Mesenchymal stem cell (in vitro differentiated cells and primary cell): ENCODE results near the gene ABCA3.

Experiments used
- DNase-seq: peaks from one replicate; pipeline ENCODE4 v3.0.0-alpha.2; 2013
- H2AFZ ChIP-seq: one replicate; pipeline ENCODE4 v1.6.1; 2013; ENCODE audit warnings: low read depth, mild to moderate bottlenecking, control low read depth, inconsistent platforms, low read length, moderate library complexity
- H2AK5ac ChIP-seq: 2 replicates; pipeline ENCODE4 v1.6.1; 2013; ENCODE audit warnings: low read length, moderate library complexity, mild to moderate bottlenecking, inconsistent platforms; ENCODE audit not compliant: severe bottlenecking
- H2BK120ac ChIP-seq: one replicate; pipeline ENCODE4 v1.6.1; 2013; ENCODE audit warnings: low read depth, mild to moderate bottlenecking, inconsistent platforms, low read length, moderate library complexity
- H2BK12ac ChIP-seq, 2 experiments: one replicate each; pipeline ENCODE4 v1.6.1; 2013; ENCODE audit warnings: inconsistent platforms in 2 of 2, low read length in 2 of 2, mild to moderate bottlenecking in 2 of 2, moderate library complexity in 2 of 2, control low read depth in 1 of 2
- H2BK15ac ChIP-seq: one replicate; pipeline ENCODE4 v1.6.1; 2013; ENCODE audit warnings: mild to moderate bottlenecking, low read depth, inconsistent platforms; ENCODE audit not compliant: poor library complexity, severe bottlenecking
- H2BK5ac ChIP-seq: 2 replicates; pipeline ENCODE4 v1.6.1; 2013; ENCODE audit warnings: low read depth, mild to moderate bottlenecking, low read length, control low read depth, inconsistent platforms; ENCODE audit not compliant: poor library complexity, severe bottlenecking
- H3K14ac ChIP-seq, 2 experiments: one replicate each; pipeline ENCODE4 v1.6.1; 2013; ENCODE audit warnings: inconsistent platforms in 2 of 2, low read length in 2 of 2, control low read depth in 1 of 2, mild to moderate bottlenecking in 1 of 2, moderate library complexity in 1 of 2
- H3K18ac ChIP-seq, 2 experiments: one replicate each; pipeline ENCODE4 v1.6.1; 2013; ENCODE audit warnings: inconsistent platforms in 2 of 2, low read length in 2 of 2, control low read depth in 1 of 2, low read depth in 1 of 2, mild to moderate bottlenecking in 1 of 2
- H3K23ac ChIP-seq, 2 experiments: one replicate each; pipeline ENCODE4 v1.6.1; 2013; ENCODE audit warnings: inconsistent platforms in 2 of 2, low read length in 2 of 2, mild to moderate bottlenecking in 2 of 2, moderate library complexity in 2 of 2, control low read depth in 1 of 2
- H3K27ac ChIP-seq: 2 replicates; pipeline ENCODE4 v1.5.1; 2013; ENCODE audit warnings: mild to moderate bottlenecking, moderate library complexity, low read length, control low read depth, inconsistent platforms; ENCODE audit not compliant: poor library complexity, severe bottlenecking
- H3K27me3 ChIP-seq, 2 experiments: 2 replicates each; pipeline versions ENCODE4 v1.6.1 to v1.7.0; 2013; ENCODE audit warnings: low read length in 2 of 2, mild to moderate bottlenecking in 2 of 2, moderate library complexity in 2 of 2, control low read depth in 1 of 2, inconsistent platforms in 1 of 2; ENCODE audit not compliant: control insufficient read depth in 1 of 2, insufficient read depth in 1 of 2
- H3K36me3 ChIP-seq, 2 experiments: 2 replicates each; pipeline versions ENCODE4 v1.6.1 to v1.7.0; 2013; ENCODE audit warnings: low read length in 2 of 2, control low read depth in 1 of 2, inconsistent platforms in 1 of 2, low read depth in 1 of 2, mild to moderate bottlenecking in 1 of 2; ENCODE audit not compliant: insufficient read depth in 2 of 2, control insufficient read depth in 1 of 2
- H3K4ac ChIP-seq, 2 experiments: one replicate each; pipeline ENCODE4 v1.6.1; 2013; ENCODE audit warnings: inconsistent platforms in 2 of 2, low read length in 2 of 2, mild to moderate bottlenecking in 2 of 2, moderate library complexity in 2 of 2, control low read depth in 1 of 2, low read depth in 1 of 2
- H3K4me1 ChIP-seq: 2 replicates; pipeline ENCODE4 v1.6.1; 2013; ENCODE audit warnings: low read depth, low read length, control low read depth; ENCODE audit not compliant: control insufficient read depth, insufficient read depth
- H3K4me2 ChIP-seq: 2 replicates; pipeline ENCODE4 v1.6.1; 2013; ENCODE audit warnings: low read length, mild to moderate bottlenecking, inconsistent platforms; ENCODE audit not compliant: poor library complexity, severe bottlenecking
- H3K4me3 ChIP-seq, 2 experiments: 2 replicates each; pipeline versions ENCODE4 v1.5.1 to v1.7.0; 2013; ENCODE audit warnings: low read length in 2 of 2, mild to moderate bottlenecking in 2 of 2, control low read depth in 1 of 2, low read depth in 1 of 2; ENCODE audit not compliant: insufficient read depth in 1 of 2
- H3K79me1 ChIP-seq: replicated peaks from 2 replicates; pipeline ENCODE4 v1.6.1; 2013; ENCODE audit warnings: mild to moderate bottlenecking, control low read depth, low read length, inconsistent platforms; ENCODE audit not compliant: poor library complexity, severe bottlenecking
- H3K9ac ChIP-seq: 2 replicates; pipeline ENCODE4 v1.7.0; 2013; ENCODE audit warnings: mild to moderate bottlenecking, low read length, moderate library complexity
- H3K9me3 ChIP-seq: 2 replicates; pipeline ENCODE4 v1.7.0; 2013; ENCODE audit warnings: mild to moderate bottlenecking, low read length; ENCODE audit not compliant: control insufficient read depth
- H4K8ac ChIP-seq: one replicate; pipeline ENCODE4 v1.6.1; 2013; ENCODE audit warnings: inconsistent platforms, mild to moderate bottlenecking, low read length, moderate library complexity
- H4K91ac ChIP-seq: one replicate; pipeline ENCODE4 v1.6.1; 2013; ENCODE audit warnings: mild to moderate bottlenecking, low read length, inconsistent platforms
- WGBS: methylation state at CpG from one replicate; pipeline ENCODE4 v1.1.7; 2013; ENCODE audit warnings: mixed read lengths; 5-methylcytosine and 5-hydroxymethylcytosine counted together

ABCA3 gene

DNA sequence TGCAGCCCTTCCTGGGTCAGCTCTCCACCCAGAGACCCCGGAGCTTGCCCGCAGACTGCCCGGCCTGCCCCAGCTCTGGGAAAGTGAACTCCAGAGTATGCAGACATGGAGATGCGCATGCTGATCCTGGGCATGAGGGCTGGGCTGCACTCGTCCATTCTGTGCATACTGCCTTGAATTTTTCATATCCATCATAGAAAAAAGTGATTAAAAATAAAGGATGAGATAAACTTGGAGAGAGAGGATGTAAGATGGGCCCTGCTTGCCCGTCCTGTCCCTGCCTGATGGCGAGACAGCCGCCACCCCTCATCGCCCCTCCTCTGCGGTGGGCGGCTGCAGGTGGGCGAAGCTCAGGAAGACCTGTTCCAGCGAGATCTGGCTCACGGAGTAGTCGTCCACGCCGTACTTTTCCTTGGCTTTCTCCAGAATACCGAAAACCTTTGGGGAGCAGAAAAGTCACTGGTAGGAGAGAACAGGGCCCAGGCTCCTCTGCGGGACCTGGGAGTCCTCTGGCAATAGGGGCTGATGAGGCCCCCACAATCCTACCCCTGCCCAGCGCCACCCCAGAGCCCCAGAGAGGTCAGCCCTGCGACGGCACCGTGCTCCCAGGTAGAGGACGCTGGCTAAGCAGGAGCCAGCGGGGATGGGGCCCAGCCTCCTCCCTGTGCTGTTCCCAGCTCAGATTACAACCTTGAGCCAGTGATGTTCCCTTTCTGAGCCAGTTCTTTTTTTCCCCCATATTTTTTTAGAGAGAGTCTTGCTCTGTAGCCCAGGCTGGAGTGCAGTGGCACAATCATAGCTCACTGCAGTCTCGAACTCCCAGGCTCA is 63.9 kb downstream of the ABCA3 start:
- Histone ChIP-seq H3K36me3 (peaks cover 0 to 24% of the 10 kb centered on the region in 2 experiments), H3K27ac (no peak overlapping the region), H2AFZ (no peak overlapping the region), H3K27me3 (peaks cover 31 to 57% of the 10 kb centered on the region in 2 experiments), H2BK15ac (no peak overlapping the region), H3K4me1 (peaks cover 9% of the 10 kb centered on the region), H3K4ac (no peak overlapping the region), H2AK5ac (no peak overlapping the region), H3K4me2 (no peak overlapping the region), H4K91ac (no peak overlapping the region), H3K9ac (no peak overlapping the region), H2BK120ac (no peak overlapping the region), H3K23ac (no peak overlapping the region), H3K14ac (no peak overlapping the region), H4K8ac (no peak overlapping the region), H3K4me3 (no peak overlapping the region), H3K18ac (no peak overlapping the region), H3K9me3 (no peaks in the 10 kb centered on the region), H2BK5ac (no peak overlapping the region), H2BK12ac (no peak overlapping the region), H3K79me1 (peaks cover 11% of the 10 kb centered on the region)
- WGBS: 84% methylated on average over 24 of the region's 26 CpGs
- no peak for DNase-seq

GRCh38 chr16:2275476-2276367 is 64.8 kb downstream of the ABCA3 start:
- H2BK12ac ChIP-seq: no peak overlapping the region
- no peak overlapping the region for H3K4me3 ChIP-seq
- H3K27ac ChIP-seq: no peak overlapping the region
- no peak overlapping the region for H3K18ac ChIP-seq
- peaks cover 10% of the 10 kb centered on the region for H3K4me1 ChIP-seq
- H3K27me3 ChIP-seq: peaks cover 30 to 49% of the 10 kb centered on the region in 2 experiments
- no peak overlapping the region for H2AK5ac ChIP-seq
- H2BK120ac ChIP-seq: no peak overlapping the region
- DNase-seq: no peak
- H2BK5ac ChIP-seq: no peak overlapping the region
- H3K9me3 ChIP-seq: no peaks in the 10 kb centered on the region
- no peak overlapping the region for H3K23ac ChIP-seq
- H4K8ac ChIP-seq: no peak overlapping the region
- H3K36me3 ChIP-seq: peaks cover 0 to 27% of the 10 kb centered on the region in 2 experiments
- no peak overlapping the region for H3K14ac ChIP-seq
- no peak overlapping the region for H3K4ac ChIP-seq
- WGBS: 86% methylated on average over 29 of the region's 30 CpGs
- no peak overlapping the region for H4K91ac ChIP-seq
- H2BK15ac ChIP-seq: no peak overlapping the region
- H3K79me1 ChIP-seq: peaks cover 19% of the 10 kb centered on the region
- H3K4me2 ChIP-seq: no peak overlapping the region
- H3K9ac ChIP-seq: no peak overlapping the region
- no peak overlapping the region for H2AFZ ChIP-seq

GRCh38 chr16:2273931-2274330 is 66.6 kb downstream of the ABCA3 start:
- Histone ChIP-seq H2BK12ac (no peak overlapping the region), H4K91ac (no peak overlapping the region), H3K4ac (no peak overlapping the region), H3K23ac (no peak overlapping the region), H3K4me1 (peaks cover 20% of the 10 kb centered on the region), H3K4me2 (no peak overlapping the region), H3K14ac (no peak overlapping the region), H2BK15ac (no peak overlapping the region), H2BK5ac (no peak overlapping the region), H4K8ac (no peak overlapping the region), H3K79me1 (peaks cover 33% of the 10 kb centered on the region), H3K27ac (no peak overlapping the region), H2BK120ac (no peak overlapping the region), H2AK5ac (no peak overlapping the region), H2AFZ (no peak overlapping the region), H3K4me3 (no peak overlapping the region), H3K18ac (no peak overlapping the region), H3K36me3 (peaks cover 0 to 27% of the 10 kb centered on the region in 2 experiments), H3K9me3 (no peaks in the 10 kb centered on the region), H3K27me3 (peaks cover 19 to 31% of the 10 kb centered on the region in 2 experiments), H3K9ac (no peak overlapping the region)
- WGBS: 83% methylated on average over 10 of the region's 10 CpGs
- no peak for DNase-seq

- peaks cover 20% of the 10 kb centered on the region for H3K4me1 ChIP-seq
- no peak overlapping the region for H2BK15ac ChIP-seq
- no peak overlapping the region for H2BK5ac ChIP-seq
- no peak overlapping the region for H3K9ac ChIP-seq
- H2AK5ac ChIP-seq: no peak overlapping the region
- no peak overlapping the region for H3K4me2 ChIP-seq
- H3K9me3 ChIP-seq: no peaks in the 10 kb centered on the region
- H3K27ac ChIP-seq: no peak overlapping the region
- no peak overlapping the region for H4K8ac ChIP-seq
- no peak overlapping the region for H3K18ac ChIP-seq
- H3K4ac ChIP-seq: no peak overlapping the region
- H3K79me1 ChIP-seq: peaks cover 33% of the 10 kb centered on the region
- H2BK12ac ChIP-seq: no peak overlapping the region
- peaks cover 19 to 26% of the 10 kb centered on the region in 2 experiments for H3K27me3 ChIP-seq
- DNase-seq: no peak
- no peak overlapping the region for H3K14ac ChIP-seq
- H4K91ac ChIP-seq: no peak overlapping the region
- H2AFZ ChIP-seq: no peak overlapping the region
- no peak overlapping the region for H3K23ac ChIP-seq
- peaks cover 0 to 27% of the 10 kb centered on the region in 2 experiments for H3K36me3 ChIP-seq
- H2BK120ac ChIP-seq: no peak overlapping the region
- WGBS: 96% methylated on average over 16 of the region's 16 CpGs
- H3K4me3 ChIP-seq: no peak overlapping the region
Measured at GRCh38 chr16:2273484-2273883, 67.0 kb downstream of the ABCA3 start.
